ENCODE results near the gene ERBB4. TPM values are rescaled to one million over a fixed set of nuclear protein-coding genes. Genes with fewer than 3 reads are reported as not detected.

Gene ERBB4
- total and polyA plus RNA-seq, 10 of the 15 experiments (the other 5 are each of a cell fraction or from before 2014, with no cell fraction given) = under 0.01 to 0.23 (median 0.01) TPM; not detected in 4

DNA sequence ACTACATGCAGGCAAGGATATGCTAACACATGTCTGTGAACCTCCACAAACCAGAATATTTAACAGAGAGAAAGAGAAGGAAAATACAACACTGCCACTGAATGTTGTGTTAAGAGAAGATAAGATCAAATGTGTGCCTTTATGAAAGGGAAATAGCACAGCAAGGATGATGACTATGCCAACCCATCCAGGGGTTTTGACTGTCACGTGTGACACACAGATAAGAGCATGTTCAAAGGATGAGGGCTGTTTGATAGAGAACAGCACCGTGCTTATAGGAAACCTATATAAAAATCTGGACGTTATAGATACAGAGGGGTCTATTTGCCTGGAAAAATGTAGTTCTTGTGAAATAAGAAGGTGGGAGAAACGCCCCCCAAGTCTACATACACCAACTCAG lies 1070.4 kb downstream of the ERBB4 start (continued):
- TF ChIP-seq, protein P1, sequence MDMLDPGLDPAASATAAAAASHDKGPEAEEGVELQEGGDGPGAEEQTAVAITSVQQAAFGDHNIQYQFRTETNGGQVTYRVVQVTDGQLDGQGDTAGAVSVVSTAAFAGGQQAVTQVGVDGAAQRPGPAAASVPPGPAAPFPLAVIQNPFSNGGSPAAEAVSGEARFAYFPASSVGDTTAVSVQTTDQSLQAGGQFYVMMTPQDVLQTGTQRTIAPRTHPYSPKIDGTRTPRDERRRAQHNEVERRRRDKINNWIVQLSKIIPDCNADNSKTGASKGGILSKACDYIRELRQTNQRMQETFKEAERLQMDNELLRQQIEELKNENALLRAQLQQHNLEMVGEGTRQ (IDR thresholded peaks at IDR 0.05; ENCODE audit: borderline replicate concordance, low read depth, low read length) = no peak
- no peak for TF ChIP-seq E4F1 (IDR thresholded peaks at IDR 0.05; ENCODE audit: borderline replicate concordance, partially characterized antibody)
- no peak for TF ChIP-seq RELA (IDR thresholded peaks at IDR 0.05; ENCODE audit: borderline replicate concordance, partially characterized antibody)
- no peak for TF ChIP-seq SREBF1 (IDR thresholded peaks at IDR 0.05; ENCODE audit: low read length)
- TF ChIP-seq KDM1A (IDR thresholded peaks at IDR 0.05; ENCODE audit: borderline replicate concordance) = no peak
- no peak for TF ChIP-seq RAD21 (IDR thresholded peaks at IDR 0.05; ENCODE audit: insufficient read depth, low read depth, low read length)

GRCh38 chr2:211463397-211463796 lies 1075.2 kb downstream of the ERBB4 start:
- in situ Hi-C loops (cut with MboI) (no loop called here), intact Hi-C loops (cut with micrococcal nuclease; ENCODE audit: unreplicated experiment) (no loop called here)
- Histone ChIP-seq H3K4me2 (ENCODE audit: control insufficient read depth, insufficient read depth) (no peak overlapping the region), H3K9ac (ENCODE audit: control insufficient read depth, insufficient read depth, low read length) (no peak overlapping the region), H3K79me2 (ENCODE audit: control insufficient read depth, insufficient read depth, low read length) (no peaks in the 10 kb centered on the region), H3K27ac (ENCODE audit: control insufficient read depth, insufficient read depth) (no peak overlapping the region), H2AFZ (ENCODE audit: control insufficient read depth, low read depth, low read length) (no peak overlapping the region), H3K4me3 (no peak overlapping the region), H4K20me1 (ENCODE audit: control insufficient read depth, insufficient read depth) (no peaks in the 10 kb centered on the region), H3K27me3 (replicated peaks in 1 of 2; ENCODE audit: control insufficient read depth in 2 of 2, insufficient read depth in 2 of 2, low read length in 1 of 2) (no peaks in the 10 kb centered on the region), H3K9me3 (replicated peaks; ENCODE audit: control insufficient read depth, insufficient read depth, low read length) (no peaks in the 10 kb centered on the region), H3K36me3 (ENCODE audit: control insufficient read depth in 2 of 2, insufficient read depth in 2 of 2, low read length in 1 of 2) (no peaks in the 10 kb centered on the region), H3K4me1 (ENCODE audit: control insufficient read depth, insufficient read depth, low read length) (no peaks in the 10 kb centered on the region)
- BruUV-seq (replicated peaks) = no TSS peak
- ATAC-seq (no peak), FAIRE-seq (no peak), DNase-seq (ENCODE audit: low read depth, low spot score) (no peak)
- CTCF ChIA-PET = no interaction called here
- 17% methylated on average over 3 of the region's 3 CpGs for WGBS (ENCODE audit: insufficient coverage, insufficient replicate concordance, low lambda C conversion rate, missing lambda C conversion rate)
- RAD21 ChIA-PET (ENCODE audit: unreplicated experiment) = no interaction called here
- POLR2A ChIA-PET = no interaction called here
- SMC1A ChIA-PET (ENCODE audit: uncharacterized antibody, unreplicated experiment) = interaction anchor here (0.9 kb wide), 1 partner anchor 10 kb away, joined by 3 read pairs; no protein-coding TSS in a partner anchor
- TF ChIP-seq TCF3 (IDR thresholded peaks at IDR 0.05; ENCODE audit: borderline replicate concordance, insufficient read depth, low read depth, low read length) (no peak), SUZ12 (IDR thresholded peaks at IDR 0.05; ENCODE audit: unreplicated experiment) (no peak), SP1 (IDR thresholded peaks at IDR 0.05; ENCODE audit: low read depth, low read length) (no peak), EZH2 (IDR thresholded peaks at IDR 0.05; ENCODE audit: borderline replicate concordance, control insufficient read depth, low read depth, low read length) (no peak), REST (IDR thresholded peaks at IDR 0.05; ENCODE audit: low read depth, low read length) (no peak), HDGF (IDR thresholded peaks at IDR 0.05) (no peak), IRF4 (IDR thresholded peaks at IDR 0.05; ENCODE audit: low read depth, low read length) (no peak)
